ENCODE data around the gene RAPGEF4.

GRCh38 chr2:172843902-172844715, 108.5 kb downstream of the RAPGEF4 start:
- TF ChIP-seq POLR2AphosphoS5 (IDR thresholded peaks at IDR 0.05), result no peak
- TF ChIP-seq POLR2A (IDR thresholded peaks at IDR 0.05), result no peak
- no peak for TF ChIP-seq CTCF (IDR thresholded peaks at IDR 0.05)
- TF ChIP-seq EP300 (IDR thresholded peaks at IDR 0.05), result no peak
